GM18507 (cell line): Measurements from ENCODE around the gene ALK.
A peak's percentile ranks its signal among the peaks of the same experiment; 100 is the strongest.
"Not testable (repeated sequence)": the region's sequence is repeated elsewhere in the genome, so short reads cannot be mapped to it uniquely, and the experiment has no call there.

Experiments
- DNase-seq: peaks from one replicate; pipeline ENCODE4 v3.0.0; 2011; ENCODE audit warnings: low read depth; ENCODE audit not compliant: insufficient read length; ENCODE audit errors: extremely low spot score
- FAIRE-seq: peaks from 2 replicates; lab custom pipeline; 2011; peaks lifted over from hg19 to GRCh38; lab: Jason Lieb, UNC

ALK gene

GRCh38 chr2:29767606-29768335, 153.6 kb downstream of the ALK start:
- DNase-seq, result no peak
- peak; percentile 15 for FAIRE-seq

GRCh38 chr2:29766191-29766590, 155.2 kb downstream of the ALK start:
- no peak for FAIRE-seq
- DNase-seq, result no peak

GRCh38 chr2:29765721-29766120, 155.7 kb downstream of the ALK start:
- FAIRE-seq, result no peak
- no peak for DNase-seq

GRCh38 chr2:29763371-29763770, 158.0 kb downstream of the ALK start:
- no peak for DNase-seq
- FAIRE-seq, result no peak

- FAIRE-seq (no peak), DNase-seq (no peak)
Observed at GRCh38 chr2:29762239-29762638, 159.1 kb downstream of the ALK start.

GRCh38 chr2:29761278-29761677, 160.1 kb downstream of the ALK start:
- FAIRE-seq (no peak), DNase-seq (no peak)

GRCh38 chr2:29760008-29760407, 161.4 kb downstream of the ALK start:
- FAIRE-seq, result no peak
- DNase-seq, result no peak

- no peak for DNase-seq
- no peak for FAIRE-seq
Observed at GRCh38 chr2:29759360-29759759, 162.0 kb downstream of the ALK start.

- DNase-seq (no peak), FAIRE-seq (no peak)
Observed at GRCh38 chr2:29755829-29756228, 165.6 kb downstream of the ALK start.

- no peak for FAIRE-seq
- no peak for DNase-seq
Observed at GRCh38 chr2:29755233-29755632, 166.2 kb downstream of the ALK start.

- FAIRE-seq, result no peak
Observed at GRCh38 chr2:29753671-29754444, 167.5 kb downstream of the ALK start.

GRCh38 chr2:29751390-29751789, 170.0 kb downstream of the ALK start:
- DNase-seq (peak; percentile 32), FAIRE-seq (peak; percentile 94)

More at GRCh38 chr2:29753671-29754444, 167.5 kb downstream of the ALK start:
- DNase-seq, result no peak

GRCh38 chr2:29750463-29750862, 170.9 kb downstream of the ALK start:
- FAIRE-seq, DNase-seq: not testable (repeated sequence)

- DNase-seq (no peak), FAIRE-seq (peak; percentile 52)
Observed at GRCh38 chr2:29749843-29750242, 171.5 kb downstream of the ALK start.

- FAIRE-seq (peak; percentile 39), DNase-seq (no peak)
Observed at GRCh38 chr2:29749041-29749440, 172.3 kb downstream of the ALK start.

- FAIRE-seq (peak; percentile 71), DNase-seq (no peak)
Observed at GRCh38 chr2:29747786-29748470, 173.5 kb downstream of the ALK start.

GRCh38 chr2:29744976-29745375, 176.4 kb downstream of the ALK start:
- FAIRE-seq, result peak; percentile 89
- DNase-seq, result no peak

- DNase-seq, result no peak
Observed at GRCh38 chr2:29743516-29743915, 177.9 kb downstream of the ALK start.

GRCh38 chr2:29742656-29743055, 178.7 kb downstream of the ALK start:
- FAIRE-seq (no peak), DNase-seq (no peak)

More at GRCh38 chr2:29743516-29743915, 177.9 kb downstream of the ALK start:
- no peak for FAIRE-seq

GRCh38 chr2:29741132-29741531, 180.3 kb downstream of the ALK start:
- no peak for DNase-seq
- no peak for FAIRE-seq
